Right lobe of liver (tissue), 4 donors: ENCODE data around the gene CIAO2B.

Experiments
- CTCF ChIP-seq, 4 donors: fragments of 200-600 bp in 3 of 4; fragments of 450-650 bp in 1 of 4; IDR thresholded peaks; one replicate each; pipeline versions ENCODE4 v1.5.1 to v1.8.0; 2016 to 2022; ENCODE audit warnings: antibody characterized with exemption in 4 of 4, mild to moderate bottlenecking in 2 of 4
- POLR2A ChIP-seq: fragments of 450-650 bp; IDR thresholded peaks from one replicate; pipeline ENCODE4 v1.6.1; 2017; ENCODE audit warnings: antibody characterized with exemption, mild to moderate bottlenecking
- donor health status: DM: no; HTN: no; CAD: no.
- donor health status: DM: no; HTN: no; CAD: no.
- donor health status: DM: no; HTN: yes; CAD: no.

GRCh38 chr16:66953462-66954096 is 19.4 kb upstream of the CIAO2B start:
- no peak for TF ChIP-seq CTCF (IDR thresholded peaks at IDR 0.05)
- no peak for TF ChIP-seq POLR2A
